IMR-90 (cell line): ENCODE results near the gene ZNHIT2.

Experiments
- CEBPB ChIP-seq: IDR thresholded peaks from 2 replicates; pipeline ENCODE4 v1.6.1; 2012; ENCODE audit warnings: low read depth, low read length, improper control_type of control experiment
- CHD1 ChIP-seq: IDR thresholded peaks from 2 replicates; pipeline ENCODE4 v1.6.1; 2012; ENCODE audit warnings: low read depth, low read length, improper control_type of control experiment
- MAFK ChIP-seq: IDR thresholded peaks from 2 replicates; pipeline ENCODE4 v1.6.1; 2012; ENCODE audit warnings: low read depth, low read length, improper control_type of control experiment
- MAZ ChIP-seq: IDR thresholded peaks from 2 replicates; pipeline ENCODE4 v1.6.1; 2012; ENCODE audit warnings: low read depth, mild to moderate bottlenecking, low read length, improper control_type of control experiment, moderate library complexity, borderline replicate concordance
- POLR2A ChIP-seq: IDR thresholded peaks from 2 replicates; pipeline ENCODE4 v1.6.1; 2012; ENCODE audit warnings: mild to moderate bottlenecking, low read depth, low read length
- RAD21 ChIP-seq: IDR thresholded peaks from 2 replicates; pipeline ENCODE4 v1.6.1; 2012; ENCODE audit warnings: low read length, improper control_type of control experiment
- RCOR1 ChIP-seq: IDR thresholded peaks from 2 replicates; pipeline ENCODE4 v1.6.1; 2012; ENCODE audit warnings: mild to moderate bottlenecking, low read length, improper control_type of control experiment; ENCODE audit not compliant: insufficient replicate concordance
- RFX5 ChIP-seq: IDR thresholded peaks from 2 replicates; pipeline ENCODE4 v1.8.0; 2012; ENCODE audit warnings: low read depth, mild to moderate bottlenecking, low read length, moderate library complexity
- TF ChIP-seq, protein P1 (sequence below): conservative IDR thresholded peaks from 2 replicates; pipeline ENCODE4 v1.5.1; 2012; ENCODE audit warnings: mild to moderate bottlenecking, low read depth, low read length, improper control_type of control experiment

DNA sequence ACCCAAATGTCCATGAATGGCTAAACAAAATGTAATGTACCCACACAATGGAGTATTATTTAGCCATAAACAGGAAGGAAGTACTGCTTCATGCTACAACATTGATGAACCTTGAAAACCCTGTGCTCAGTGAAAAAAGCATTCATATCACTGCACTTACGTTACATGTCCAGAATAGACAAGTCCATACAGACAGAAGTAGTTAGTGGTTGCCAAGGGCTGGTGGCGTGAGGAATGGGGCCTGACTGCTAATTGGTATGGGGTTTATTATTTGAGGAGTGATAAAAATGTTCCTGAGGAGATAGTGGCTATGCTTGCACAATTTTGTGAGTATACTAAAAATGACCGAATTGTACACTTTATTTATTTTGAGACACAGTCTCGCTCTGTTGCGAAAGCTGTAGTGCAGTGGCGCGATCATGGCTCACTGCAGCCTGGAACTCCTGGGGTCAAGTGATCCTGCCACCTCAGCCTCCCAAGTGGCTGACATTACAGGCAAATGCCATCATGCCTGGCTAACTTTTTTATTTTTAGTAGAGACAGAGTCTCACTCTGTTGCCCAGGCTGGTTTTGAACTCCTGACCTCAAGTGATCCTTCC is 24.5 kb upstream of the ZNHIT2 start:
- TF ChIP-seq, protein P1, sequence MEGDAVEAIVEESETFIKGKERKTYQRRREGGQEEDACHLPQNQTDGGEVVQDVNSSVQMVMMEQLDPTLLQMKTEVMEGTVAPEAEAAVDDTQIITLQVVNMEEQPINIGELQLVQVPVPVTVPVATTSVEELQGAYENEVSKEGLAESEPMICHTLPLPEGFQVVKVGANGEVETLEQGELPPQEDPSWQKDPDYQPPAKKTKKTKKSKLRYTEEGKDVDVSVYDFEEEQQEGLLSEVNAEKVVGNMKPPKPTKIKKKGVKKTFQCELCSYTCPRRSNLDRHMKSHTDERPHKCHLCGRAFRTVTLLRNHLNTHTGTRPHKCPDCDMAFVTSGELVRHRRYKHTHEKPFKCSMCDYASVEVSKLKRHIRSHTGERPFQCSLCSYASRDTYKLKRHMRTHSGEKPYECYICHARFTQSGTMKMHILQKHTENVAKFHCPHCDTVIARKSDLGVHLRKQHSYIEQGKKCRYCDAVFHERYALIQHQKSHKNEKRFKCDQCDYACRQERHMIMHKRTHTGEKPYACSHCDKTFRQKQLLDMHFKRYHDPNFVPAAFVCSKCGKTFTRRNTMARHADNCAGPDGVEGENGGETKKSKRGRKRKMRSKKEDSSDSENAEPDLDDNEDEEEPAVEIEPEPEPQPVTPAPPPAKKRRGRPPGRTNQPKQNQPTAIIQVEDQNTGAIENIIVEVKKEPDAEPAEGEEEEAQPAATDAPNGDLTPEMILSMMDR, result no peak
- no peak for TF ChIP-seq RAD21
- no peak for TF ChIP-seq POLR2A
- TF ChIP-seq CEBPB, result 0 out of 2 replicates have a peak, but pooled peaks have one; percentile 1
- TF ChIP-seq MAZ, result no peak
- TF ChIP-seq RCOR1, result no peak
- TF ChIP-seq RFX5, result no peak
- no peak for TF ChIP-seq MAFK
- no peak for TF ChIP-seq CHD1
